ENCODE measurements around the gene TMIE. TPM values are rescaled to one million over a fixed set of nuclear protein-coding genes. Genes with fewer than 3 reads are reported as not detected.

TMIE gene
- total and polyA plus RNA-seq, 2 of the 8 experiments (the other 6 are each of a cell fraction or from before 2014, with no cell fraction given), result 0.45 to 0.67 TPM

- no peak for TF ChIP-seq FOSL1 (IDR thresholded peaks at IDR 0.05; ENCODE audit: insufficient read depth, low read depth, low read length)
- no peak for TF ChIP-seq TAF1 (IDR thresholded peaks at IDR 0.05; ENCODE audit: low read depth, low read length)
- TF ChIP-seq KDM4A (IDR thresholded peaks at IDR 0.05; ENCODE audit: low read depth, low read length, severe bottlenecking), result no peak
Observed at GRCh38 chr3:46702246-46703012, 1.2 kb downstream of the TMIE start (continued).
